Measurements from ENCODE around the gene CCNQ. TPM values are rescaled to one million over a fixed set of nuclear protein-coding genes. Genes with fewer than 3 reads are reported as not detected.
A peak's percentile ranks its signal among the peaks of the same experiment; 100 is the strongest.

CCNQ gene
- total and polyA plus RNA-seq, 10 of the 15 experiments (the other 5 are each of a cell fraction or from before 2014, with no cell fraction given) = 0.45 to 36.2 (median 18.2) TPM

DNA sequence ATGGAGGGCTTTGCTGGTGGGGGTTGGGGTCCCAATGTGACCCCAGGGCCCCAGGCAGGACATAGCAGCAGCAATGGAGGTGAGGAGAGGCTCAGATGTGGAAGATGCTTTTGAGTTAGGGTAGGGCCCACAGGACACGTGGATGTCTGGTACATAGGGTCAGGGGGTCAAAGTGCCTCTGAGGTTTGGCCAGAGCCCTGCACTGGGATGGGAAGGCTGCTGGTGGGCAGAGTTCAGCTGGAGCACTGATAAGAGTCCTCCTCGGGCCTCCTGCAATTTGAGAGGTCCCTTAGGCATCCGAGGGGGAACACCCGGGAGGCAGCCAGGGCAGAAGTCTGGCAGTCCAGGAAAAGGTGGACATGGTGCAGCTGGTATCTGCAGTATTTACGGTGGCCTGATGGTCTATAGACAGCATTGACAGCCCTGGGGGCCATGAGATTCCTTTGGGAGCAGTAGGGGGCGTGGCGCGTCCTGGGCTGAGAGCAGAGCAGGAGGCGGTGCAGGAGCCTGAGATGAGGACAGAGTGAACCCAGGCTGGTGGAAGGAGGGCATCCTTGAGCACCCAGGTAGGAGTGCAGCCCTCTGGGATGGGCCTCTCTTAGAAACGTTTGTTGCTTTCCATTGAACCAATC, 22.6 kb downstream of the CCNQ start:
- RAD21 ChIA-PET (ENCODE audit: unreplicated experiment) = no interaction called here
- CTCF ChIA-PET = no interaction called here

GRCh38 chrX:153573984-153574383, 25.0 kb downstream of the CCNQ start:
- CTCF ChIA-PET = interaction anchor here (1.3 kb wide), 2 partner anchors 9 to 34 kb away, joined by 3 to 4 read pairs; no protein-coding TSS in a partner anchor
- Histone ChIP-seq H3K4me3 (no peak overlapping the region), H3K4me1 (ENCODE audit: control insufficient read depth, insufficient read depth, low read length) (no peaks in the 10 kb centered on the region), H3K36me3 (ENCODE audit: control insufficient read depth in 2 of 2, insufficient read depth in 2 of 2, low read length in 1 of 2) (no peaks in the 10 kb centered on the region), H4K20me1 (ENCODE audit: control insufficient read depth, insufficient read depth) (no peaks in the 10 kb centered on the region), H3K27ac (ENCODE audit: control insufficient read depth, insufficient read depth) (no peak overlapping the region), H3K27me3 (replicated peaks in 1 of 2; ENCODE audit: control insufficient read depth in 2 of 2, insufficient read depth in 2 of 2, low read length in 1 of 2) (no peaks in the 10 kb centered on the region), H3K9ac (ENCODE audit: control insufficient read depth, insufficient read depth, low read length) (no peak overlapping the region), H3K4me2 (ENCODE audit: control insufficient read depth, insufficient read depth) (no peak overlapping the region), H3K79me2 (ENCODE audit: control insufficient read depth, insufficient read depth, low read length) (no peaks in the 10 kb centered on the region), H2AFZ (ENCODE audit: control insufficient read depth, low read depth, low read length) (no peak overlapping the region), H3K9me3 (replicated peaks; ENCODE audit: control insufficient read depth, insufficient read depth, low read length) (no peaks in the 10 kb centered on the region; the same call in 2 of the 3 replicates)
- in situ Hi-C loops (cut with MboI) = no loop called here
- FAIRE-seq (no peak), DNase-seq (ENCODE audit: low read depth, low spot score) (no peak), ATAC-seq (peak; percentile 60)
- POLR2A ChIA-PET = no interaction called here
- RAD21 ChIA-PET (ENCODE audit: unreplicated experiment) = interaction anchor here (0.6 kb wide), 1 partner anchor 221 kb away, joined by 3 read pairs; no protein-coding TSS in a partner anchor
- 3% methylated on average over 4 of the region's 4 CpGs for WGBS (ENCODE audit: insufficient coverage, insufficient replicate concordance, low lambda C conversion rate, missing lambda C conversion rate)
- no TSS peak for BruUV-seq (replicated peaks)
- TF ChIP-seq CHD1 (IDR thresholded peaks at IDR 0.05; ENCODE audit: low read depth, low read length) (no peak), IRF3 (IDR thresholded peaks at IDR 0.05) (no peak), CTCF (IDR thresholded peaks at IDR 0.05 in 2 of 3, conservative IDR thresholded peaks at IDR 0.05 in 1 of 3; ENCODE audit: control insufficient read depth in 2 of 3, extremely low read depth in 1 of 3, insufficient read depth in 1 of 3, low read depth in 3 of 3, low read length in 3 of 3) (0 out of 6 replicates have a peak, but pooled peaks of 2 of the 3 experiments have one; percentile 2 to 15), STAT3 (IDR thresholded peaks at IDR 0.05; ENCODE audit: low read depth, low read length) (no peak), HDGF (IDR thresholded peaks at IDR 0.05) (no peak)
- SMC1A ChIA-PET (ENCODE audit: uncharacterized antibody, unreplicated experiment) = no interaction called here
- intact Hi-C loops (cut with micrococcal nuclease; ENCODE audit: unreplicated experiment) = no loop called here

More for the DNA sequence above, 22.6 kb downstream of the CCNQ start:
- in situ Hi-C loops (cut with MboI) (no loop called here), intact Hi-C loops (cut with micrococcal nuclease; ENCODE audit: unreplicated experiment) (no loop called here)
- no peak overlapping the region for H2AFZ ChIP-seq (ENCODE audit: control insufficient read depth, low read depth, low read length)
- H3K9ac ChIP-seq (ENCODE audit: control insufficient read depth, insufficient read depth, low read length) = no peak overlapping the region
- FAIRE-seq = no peak
- H3K27me3 ChIP-seq (replicated peaks in 1 of 2; ENCODE audit: control insufficient read depth in 2 of 2, insufficient read depth in 2 of 2, low read length in 1 of 2) = no peaks in the 10 kb centered on the region
- 39% methylated on average over 10 of the region's 10 CpGs for WGBS (ENCODE audit: insufficient coverage, insufficient replicate concordance, low lambda C conversion rate, missing lambda C conversion rate)
- no peak overlapping the region for H3K27ac ChIP-seq (ENCODE audit: control insufficient read depth, insufficient read depth)
- H3K36me3 ChIP-seq (ENCODE audit: control insufficient read depth in 2 of 2, insufficient read depth in 2 of 2, low read length in 1 of 2) = no peaks in the 10 kb centered on the region
- H3K4me1 ChIP-seq (ENCODE audit: control insufficient read depth, insufficient read depth, low read length) = no peaks in the 10 kb centered on the region
- H3K4me2 ChIP-seq (ENCODE audit: control insufficient read depth, insufficient read depth) = no peak overlapping the region
- H3K4me3 ChIP-seq = no peak overlapping the region
- ChIA-PET SMC1A (ENCODE audit: uncharacterized antibody, unreplicated experiment) (no interaction called here), POLR2A (no interaction called here)
- no peak for TF ChIP-seq ZNF207 (IDR thresholded peaks at IDR 0.05; ENCODE audit: borderline replicate concordance)
- TF ChIP-seq BCL11A (IDR thresholded peaks at IDR 0.05; ENCODE audit: low read depth, low read length) = no peak
- TF ChIP-seq MTA3 (IDR thresholded peaks at IDR 0.05; ENCODE audit: borderline replicate concordance, low read length) = no peak
- no peak for TF ChIP-seq HDAC6 (IDR thresholded peaks at IDR 0.05; ENCODE audit: unreplicated experiment)
- no peak for TF ChIP-seq CBX5 (IDR thresholded peaks at IDR 0.05; ENCODE audit: low read depth)
- no peak for TF ChIP-seq RUNX3 (IDR thresholded peaks at IDR 0.05; ENCODE audit: low read length)
- TF ChIP-seq RCOR1 (conservative IDR thresholded peaks at IDR 0.05; ENCODE audit: low read depth, low read length) = no peak
- TF ChIP-seq ZSCAN29 (IDR thresholded peaks at IDR 0.05) = no peak
- TF ChIP-seq RBBP5 (conservative IDR thresholded peaks at IDR 0.05) = no peak
- no peak for TF ChIP-seq NR2C1 (IDR thresholded peaks at IDR 0.05)
- TF ChIP-seq DPF2 (IDR thresholded peaks at IDR 0.05) = no peak
- no peak for TF ChIP-seq SP1 (IDR thresholded peaks at IDR 0.05; ENCODE audit: low read depth, low read length)
- TF ChIP-seq SRF (IDR thresholded peaks at IDR 0.05; ENCODE audit: low read depth in 2 of 2, low read length in 2 of 2) = no peak
- TF ChIP-seq SIX5 (IDR thresholded peaks at IDR 0.05; ENCODE audit: low read depth, low read length, severe bottlenecking) = no peak
- no peak for TF ChIP-seq RB1 (IDR thresholded peaks at IDR 0.05; ENCODE audit: borderline replicate concordance)
- no peak for TF ChIP-seq TBL1XR1 (IDR thresholded peaks at IDR 0.05; ENCODE audit: low read depth, low read length)
- no peak for TF ChIP-seq POU2F2 (IDR thresholded peaks at IDR 0.05; ENCODE audit: borderline replicate concordance, low read depth, low read length)
- no peaks in the 10 kb centered on the region; the same call in 2 of the 3 replicates for H3K9me3 ChIP-seq (replicated peaks; ENCODE audit: control insufficient read depth, insufficient read depth, low read length)
- DNase-seq (ENCODE audit: low read depth, low spot score) = no peak
- H3K79me2 ChIP-seq (ENCODE audit: control insufficient read depth, insufficient read depth, low read length) = no peaks in the 10 kb centered on the region
- no peak for ATAC-seq
- no TSS peak for BruUV-seq (replicated peaks)
- no peaks in the 10 kb centered on the region for H4K20me1 ChIP-seq (ENCODE audit: control insufficient read depth, insufficient read depth)

Measured in GM12878 (cell line).